ENCODE data around the gene TMEM89. TPM values are rescaled to one million over a fixed set of nuclear protein-coding genes. Genes with fewer than 3 reads are reported as not detected.
A peak's percentile ranks its signal among the peaks of the same experiment; 100 is the strongest.

TMEM89 gene
- total RNA-seq, 1 donor = not detected

DNA sequence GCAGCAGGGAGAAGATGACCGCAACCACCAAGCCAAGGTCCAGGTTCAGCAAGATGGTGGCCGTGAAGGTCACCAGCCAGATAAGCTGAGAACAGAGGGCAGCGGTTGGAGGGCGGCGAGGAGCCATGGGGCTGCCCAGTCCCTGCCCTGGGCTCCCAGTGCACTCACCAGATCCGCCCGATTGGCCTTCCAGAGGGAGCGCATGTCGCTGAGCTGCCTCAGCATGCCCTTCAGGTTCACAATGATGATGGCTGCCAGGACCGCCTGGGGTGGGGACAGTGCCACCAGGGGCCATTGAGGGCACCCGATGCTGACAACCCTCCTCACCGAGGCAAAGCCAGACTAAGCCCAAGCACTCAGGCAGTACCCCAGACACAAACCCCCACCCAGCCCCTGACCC lies 8.3 kb upstream of the TMEM89 start:
- no peak overlapping the region for H3K4me3 ChIP-seq (ENCODE audit: insufficient read depth, low read length)
- DNase-seq (ENCODE audit: insufficient read length, low spot score, missing footprints) = no peak
- H3K27ac ChIP-seq (ENCODE audit: low read depth, low read length) = no peak overlapping the region
- H2AFZ ChIP-seq (ENCODE audit: low read length) = no peak overlapping the region
- no peaks in the 10 kb centered on the region for H3K27me3 ChIP-seq (ENCODE audit: insufficient read depth, low read length)
- H3K4me1 ChIP-seq (ENCODE audit: insufficient read depth, low read length) = peaks cover 7% of the 10 kb centered on the region
- H3K36me3 ChIP-seq (ENCODE audit: insufficient read depth, low read length) = peaks cover 62% of the 10 kb centered on the region
- H3K9me3 ChIP-seq (ENCODE audit: low read depth, low read length) = no peaks in the 10 kb centered on the region
- TF ChIP-seq, protein P1, sequence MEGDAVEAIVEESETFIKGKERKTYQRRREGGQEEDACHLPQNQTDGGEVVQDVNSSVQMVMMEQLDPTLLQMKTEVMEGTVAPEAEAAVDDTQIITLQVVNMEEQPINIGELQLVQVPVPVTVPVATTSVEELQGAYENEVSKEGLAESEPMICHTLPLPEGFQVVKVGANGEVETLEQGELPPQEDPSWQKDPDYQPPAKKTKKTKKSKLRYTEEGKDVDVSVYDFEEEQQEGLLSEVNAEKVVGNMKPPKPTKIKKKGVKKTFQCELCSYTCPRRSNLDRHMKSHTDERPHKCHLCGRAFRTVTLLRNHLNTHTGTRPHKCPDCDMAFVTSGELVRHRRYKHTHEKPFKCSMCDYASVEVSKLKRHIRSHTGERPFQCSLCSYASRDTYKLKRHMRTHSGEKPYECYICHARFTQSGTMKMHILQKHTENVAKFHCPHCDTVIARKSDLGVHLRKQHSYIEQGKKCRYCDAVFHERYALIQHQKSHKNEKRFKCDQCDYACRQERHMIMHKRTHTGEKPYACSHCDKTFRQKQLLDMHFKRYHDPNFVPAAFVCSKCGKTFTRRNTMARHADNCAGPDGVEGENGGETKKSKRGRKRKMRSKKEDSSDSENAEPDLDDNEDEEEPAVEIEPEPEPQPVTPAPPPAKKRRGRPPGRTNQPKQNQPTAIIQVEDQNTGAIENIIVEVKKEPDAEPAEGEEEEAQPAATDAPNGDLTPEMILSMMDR (IDR thresholded peaks at IDR 0.05; ENCODE audit: extremely low read depth, low read depth, low read length) = no peak
- H3K4me2 ChIP-seq (ENCODE audit: insufficient read depth, low read length) = no peak overlapping the region
- H4K20me1 ChIP-seq (ENCODE audit: insufficient read depth, low read length) = peaks cover 18% of the 10 kb centered on the region
- H3K79me2 ChIP-seq (ENCODE audit: insufficient read depth, low read length) = peaks cover 18% of the 10 kb centered on the region

DNA sequence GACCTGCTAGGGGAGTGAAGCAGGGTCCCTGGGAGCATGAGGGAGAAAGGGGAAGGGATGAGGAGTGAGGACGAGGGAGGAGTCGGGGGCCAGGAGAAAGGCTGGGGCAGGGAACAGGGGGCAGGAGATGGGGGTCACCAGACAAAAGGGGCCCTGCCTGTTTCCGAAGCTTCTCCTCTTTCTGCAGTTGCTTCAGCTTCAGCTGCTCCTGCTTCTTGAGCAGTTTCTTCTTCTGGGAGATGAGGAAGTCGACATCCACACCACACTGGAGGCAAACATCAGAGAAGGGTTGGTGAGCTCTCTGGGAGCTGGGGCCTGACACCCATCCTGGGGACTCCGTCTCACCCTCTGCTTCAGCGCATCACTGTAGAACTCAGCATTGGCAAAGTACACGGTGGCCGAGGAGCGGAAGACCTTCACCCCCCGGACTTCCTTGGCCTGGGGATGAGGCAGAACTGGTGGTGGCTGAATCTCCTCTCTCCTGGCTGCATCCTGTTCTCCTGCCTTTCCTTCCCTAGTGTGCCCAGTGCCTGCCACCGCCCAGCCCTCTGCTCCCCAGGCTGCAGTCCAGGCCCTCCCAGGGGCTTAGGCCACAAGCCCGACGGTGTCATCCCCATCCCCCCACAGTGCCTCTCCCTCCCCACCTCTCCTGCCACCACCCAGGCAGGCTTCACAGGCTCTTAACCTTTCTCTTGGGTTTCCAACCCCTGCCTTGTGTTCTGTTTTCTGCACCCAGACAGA lies 6.9 kb upstream of the TMEM89 start:
- DNase-seq (ENCODE audit: insufficient read length, low spot score, missing footprints) = peak; percentile 70
- no peak overlapping the region for H2AFZ ChIP-seq (ENCODE audit: low read length)
- H3K4me1 ChIP-seq (ENCODE audit: insufficient read depth, low read length) = no peaks in the 10 kb centered on the region
- no peak overlapping the region for H3K27ac ChIP-seq (ENCODE audit: low read depth, low read length)
- peaks cover 4% of the 10 kb centered on the region for H3K79me2 ChIP-seq (ENCODE audit: insufficient read depth, low read length)
- H3K4me2 ChIP-seq (ENCODE audit: insufficient read depth, low read length) = no peak overlapping the region
- H3K36me3 ChIP-seq (ENCODE audit: insufficient read depth, low read length) = peaks cover 65% of the 10 kb centered on the region
- no peaks in the 10 kb centered on the region for H3K27me3 ChIP-seq (ENCODE audit: insufficient read depth, low read length)
- TF ChIP-seq, protein P1 (IDR thresholded peaks at IDR 0.05; ENCODE audit: extremely low read depth, low read depth, low read length) = no peak
- H4K20me1 ChIP-seq (ENCODE audit: insufficient read depth, low read length) = peaks cover 6% of the 10 kb centered on the region
- H3K9me3 ChIP-seq (ENCODE audit: low read depth, low read length) = no peaks in the 10 kb centered on the region
- H3K4me3 ChIP-seq (ENCODE audit: insufficient read depth, low read length) = no peak overlapping the region

DNA sequence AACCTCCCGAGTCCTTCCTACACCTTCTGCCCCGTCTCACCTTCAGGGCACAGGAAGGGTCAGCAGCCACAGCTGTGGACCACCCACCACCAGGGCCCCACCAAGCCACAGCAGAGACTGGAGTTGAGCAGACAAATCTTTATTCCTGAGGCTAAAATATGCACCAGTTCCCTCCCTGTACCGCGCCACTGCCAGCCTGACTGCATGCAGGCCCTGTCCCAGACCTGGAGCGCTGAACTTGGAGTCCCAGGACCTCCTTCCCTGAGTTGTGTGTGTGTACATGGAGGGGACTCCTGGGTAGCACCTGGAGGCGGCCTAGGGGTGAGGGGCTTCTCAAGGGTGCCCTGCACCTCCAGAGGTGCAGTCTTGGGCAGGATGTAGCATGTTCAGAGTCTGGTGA lies 4.0 kb upstream of the TMEM89 start:
- Histone ChIP-seq H3K4me1 (ENCODE audit: insufficient read depth, low read length) (no peaks in the 10 kb centered on the region), H3K4me2 (ENCODE audit: insufficient read depth, low read length) (no peak overlapping the region), H3K4me3 (ENCODE audit: insufficient read depth, low read length) (no peak overlapping the region), H3K79me2 (ENCODE audit: insufficient read depth, low read length) (no peaks in the 10 kb centered on the region), H3K27ac (ENCODE audit: low read depth, low read length) (no peak overlapping the region), H3K27me3 (ENCODE audit: insufficient read depth, low read length) (no peaks in the 10 kb centered on the region), H3K36me3 (ENCODE audit: insufficient read depth, low read length) (peaks cover 50% of the 10 kb centered on the region), H2AFZ (ENCODE audit: low read length) (no peak overlapping the region), H4K20me1 (ENCODE audit: insufficient read depth, low read length) (no peaks in the 10 kb centered on the region), H3K9me3 (ENCODE audit: low read depth, low read length) (no peaks in the 10 kb centered on the region)
- TF ChIP-seq, protein P1 (IDR thresholded peaks at IDR 0.05; ENCODE audit: extremely low read depth, low read depth, low read length) = no peak
- peak; percentile 25 for DNase-seq (ENCODE audit: insufficient read length, low spot score, missing footprints)

DNA sequence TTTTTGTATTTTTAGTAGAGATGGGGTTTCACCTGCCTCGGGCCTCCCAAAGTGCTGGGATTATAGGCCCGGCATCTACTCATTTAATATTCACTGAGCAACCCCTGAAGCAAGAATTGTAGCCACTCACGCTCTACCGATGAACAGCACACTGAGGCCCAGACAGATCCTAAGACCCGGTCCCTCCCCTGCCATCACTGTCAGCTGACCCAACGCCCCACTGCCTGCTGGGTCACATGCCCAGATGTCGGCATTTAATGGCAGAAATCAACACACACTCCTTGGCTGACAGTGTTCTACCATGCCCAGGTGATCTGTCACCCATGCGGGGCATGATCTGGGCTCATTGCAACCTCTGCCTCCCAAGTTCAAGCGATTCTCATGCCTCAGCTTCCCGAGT lies 3.2 kb upstream of the TMEM89 start:
- Histone ChIP-seq H3K27ac (ENCODE audit: low read depth, low read length) (no peak overlapping the region), H2AFZ (ENCODE audit: low read length) (no peak overlapping the region), H3K4me3 (ENCODE audit: insufficient read depth, low read length) (no peak overlapping the region), H3K79me2 (ENCODE audit: insufficient read depth, low read length) (no peaks in the 10 kb centered on the region), H3K4me2 (ENCODE audit: insufficient read depth, low read length) (no peak overlapping the region), H3K27me3 (ENCODE audit: insufficient read depth, low read length) (no peaks in the 10 kb centered on the region), H4K20me1 (ENCODE audit: insufficient read depth, low read length) (no peaks in the 10 kb centered on the region), H3K9me3 (ENCODE audit: low read depth, low read length) (no peaks in the 10 kb centered on the region), H3K4me1 (ENCODE audit: insufficient read depth, low read length) (no peaks in the 10 kb centered on the region), H3K36me3 (ENCODE audit: insufficient read depth, low read length) (peaks cover 42% of the 10 kb centered on the region)
- DNase-seq (ENCODE audit: insufficient read length, low spot score, missing footprints) = peak; percentile 51
- TF ChIP-seq, protein P1 (IDR thresholded peaks at IDR 0.05; ENCODE audit: extremely low read depth, low read depth, low read length) = no peak
